SK-N-SH (cell line): Measurements from ENCODE around the gene CCDC89.

Experiments
- EP300 ChIP-seq, 2 experiments: IDR thresholded peaks; 2 replicates each; pipeline versions ENCODE4 v1.4.0 to v1.6.1; 2012; ENCODE audit warnings: borderline replicate concordance in 1 of 2, low read depth in 1 of 2, low read length in 1 of 2
- GABPA ChIP-seq: IDR thresholded peaks from 2 replicates; pipeline ENCODE4 v1.4.0; 2012; ENCODE audit warnings: low read depth, mild to moderate bottlenecking
- POLR2AphosphoS5 ChIP-seq: IDR thresholded peaks from 2 replicates; pipeline ENCODE4 v1.6.1; 2012; ENCODE audit warnings: low read depth, low read length
- RAD21 ChIP-seq: IDR thresholded peaks from 2 replicates; pipeline ENCODE4 v1.6.1; 2012; ENCODE audit warnings: mild to moderate bottlenecking, low read length
- RFX5 ChIP-seq: IDR thresholded peaks from 2 replicates; pipeline ENCODE4 v1.6.1; 2012; ENCODE audit warnings: mild to moderate bottlenecking, improper control_type of control experiment, low read length
- SMC3 ChIP-seq: IDR thresholded peaks from 2 replicates; pipeline ENCODE4 v1.6.1; 2012; ENCODE audit warnings: low read depth, low read length, improper control_type of control experiment
- TAF1 ChIP-seq: IDR thresholded peaks from 2 replicates; pipeline ENCODE4 v1.6.1; 2012; ENCODE audit warnings: low read depth, mild to moderate bottlenecking, low read length, moderate library complexity, borderline replicate concordance
- TCF12 ChIP-seq: IDR thresholded peaks from 2 replicates; pipeline ENCODE4 v1.4.0; 2012
- YY1 ChIP-seq: IDR thresholded peaks from 2 replicates; pipeline ENCODE4 v1.4.0; 2012; ENCODE audit warnings: low read depth, mild to moderate bottlenecking
- TF ChIP-seq, protein P1 (sequence below): fragments of 200-600 bp; sonication (generic); IDR thresholded peaks from 2 replicates; pipeline ENCODE4 v1.6.1; 2017; ENCODE audit warnings: antibody characterized with exemption, mild to moderate bottlenecking, moderate library complexity
- TF ChIP-seq, protein P2 (sequence below): IDR thresholded peaks from 2 replicates; pipeline ENCODE4 v1.6.1; 2012; ENCODE audit warnings: mild to moderate bottlenecking, low read depth, low read length, moderate library complexity
- TF ChIP-seq, protein P3 (sequence below): fragments of 150-350 bp; IDR thresholded peaks from 2 replicates; pipeline ENCODE4 v1.6.1; 2017; ENCODE audit warnings: antibody characterized with exemption, low read length, low read depth, borderline replicate concordance

GRCh38 chr11:85685820-85686459, at the start of gene CCDC89:
- TF ChIP-seq, protein P1, sequence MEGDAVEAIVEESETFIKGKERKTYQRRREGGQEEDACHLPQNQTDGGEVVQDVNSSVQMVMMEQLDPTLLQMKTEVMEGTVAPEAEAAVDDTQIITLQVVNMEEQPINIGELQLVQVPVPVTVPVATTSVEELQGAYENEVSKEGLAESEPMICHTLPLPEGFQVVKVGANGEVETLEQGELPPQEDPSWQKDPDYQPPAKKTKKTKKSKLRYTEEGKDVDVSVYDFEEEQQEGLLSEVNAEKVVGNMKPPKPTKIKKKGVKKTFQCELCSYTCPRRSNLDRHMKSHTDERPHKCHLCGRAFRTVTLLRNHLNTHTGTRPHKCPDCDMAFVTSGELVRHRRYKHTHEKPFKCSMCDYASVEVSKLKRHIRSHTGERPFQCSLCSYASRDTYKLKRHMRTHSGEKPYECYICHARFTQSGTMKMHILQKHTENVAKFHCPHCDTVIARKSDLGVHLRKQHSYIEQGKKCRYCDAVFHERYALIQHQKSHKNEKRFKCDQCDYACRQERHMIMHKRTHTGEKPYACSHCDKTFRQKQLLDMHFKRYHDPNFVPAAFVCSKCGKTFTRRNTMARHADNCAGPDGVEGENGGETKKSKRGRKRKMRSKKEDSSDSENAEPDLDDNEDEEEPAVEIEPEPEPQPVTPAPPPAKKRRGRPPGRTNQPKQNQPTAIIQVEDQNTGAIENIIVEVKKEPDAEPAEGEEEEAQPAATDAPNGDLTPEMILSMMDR = no peak
- TF ChIP-seq TAF1 = no peak
- no peak; the same call in 1 of the 2 replicates for TF ChIP-seq POLR2AphosphoS5
- TF ChIP-seq, protein P2, sequence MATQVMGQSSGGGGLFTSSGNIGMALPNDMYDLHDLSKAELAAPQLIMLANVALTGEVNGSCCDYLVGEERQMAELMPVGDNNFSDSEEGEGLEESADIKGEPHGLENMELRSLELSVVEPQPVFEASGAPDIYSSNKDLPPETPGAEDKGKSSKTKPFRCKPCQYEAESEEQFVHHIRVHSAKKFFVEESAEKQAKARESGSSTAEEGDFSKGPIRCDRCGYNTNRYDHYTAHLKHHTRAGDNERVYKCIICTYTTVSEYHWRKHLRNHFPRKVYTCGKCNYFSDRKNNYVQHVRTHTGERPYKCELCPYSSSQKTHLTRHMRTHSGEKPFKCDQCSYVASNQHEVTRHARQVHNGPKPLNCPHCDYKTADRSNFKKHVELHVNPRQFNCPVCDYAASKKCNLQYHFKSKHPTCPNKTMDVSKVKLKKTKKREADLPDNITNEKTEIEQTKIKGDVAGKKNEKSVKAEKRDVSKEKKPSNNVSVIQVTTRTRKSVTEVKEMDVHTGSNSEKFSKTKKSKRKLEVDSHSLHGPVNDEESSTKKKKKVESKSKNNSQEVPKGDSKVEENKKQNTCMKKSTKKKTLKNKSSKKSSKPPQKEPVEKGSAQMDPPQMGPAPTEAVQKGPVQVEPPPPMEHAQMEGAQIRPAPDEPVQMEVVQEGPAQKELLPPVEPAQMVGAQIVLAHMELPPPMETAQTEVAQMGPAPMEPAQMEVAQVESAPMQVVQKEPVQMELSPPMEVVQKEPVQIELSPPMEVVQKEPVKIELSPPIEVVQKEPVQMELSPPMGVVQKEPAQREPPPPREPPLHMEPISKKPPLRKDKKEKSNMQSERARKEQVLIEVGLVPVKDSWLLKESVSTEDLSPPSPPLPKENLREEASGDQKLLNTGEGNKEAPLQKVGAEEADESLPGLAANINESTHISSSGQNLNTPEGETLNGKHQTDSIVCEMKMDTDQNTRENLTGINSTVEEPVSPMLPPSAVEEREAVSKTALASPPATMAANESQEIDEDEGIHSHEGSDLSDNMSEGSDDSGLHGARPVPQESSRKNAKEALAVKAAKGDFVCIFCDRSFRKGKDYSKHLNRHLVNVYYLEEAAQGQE = no peak
- no peak for TF ChIP-seq RAD21
- 0 out of 4 replicates have a peak, but pooled peaks of 1 of the 2 experiments have one; percentile 5 for TF ChIP-seq EP300 (IDR thresholded peaks at IDR 0.05; ENCODE audit: borderline replicate concordance in 1 of 2, low read depth in 1 of 2, low read length in 1 of 2)
- TF ChIP-seq YY1 = no peak
- no peak for TF ChIP-seq GABPA
- no peak for TF ChIP-seq TCF12
- TF ChIP-seq, protein P3, sequence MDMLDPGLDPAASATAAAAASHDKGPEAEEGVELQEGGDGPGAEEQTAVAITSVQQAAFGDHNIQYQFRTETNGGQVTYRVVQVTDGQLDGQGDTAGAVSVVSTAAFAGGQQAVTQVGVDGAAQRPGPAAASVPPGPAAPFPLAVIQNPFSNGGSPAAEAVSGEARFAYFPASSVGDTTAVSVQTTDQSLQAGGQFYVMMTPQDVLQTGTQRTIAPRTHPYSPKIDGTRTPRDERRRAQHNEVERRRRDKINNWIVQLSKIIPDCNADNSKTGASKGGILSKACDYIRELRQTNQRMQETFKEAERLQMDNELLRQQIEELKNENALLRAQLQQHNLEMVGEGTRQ = no peak
- no peak for TF ChIP-seq SMC3
- peak; percentile 69 for TF ChIP-seq RFX5
